Caco-2 (cell line): ENCODE data around the gene PPP2R5A. TPM values are rescaled to one million over a fixed set of nuclear protein-coding genes. Genes with fewer than 3 reads are reported as not detected.

ENCODE experiments used
- BruUV-seq: library from RNA; stranded (reverse); fragments of 400-500 nt; replicated peaks from 2 replicates; lab custom pipeline; 2021; lab: Mats Ljungman, UMichigan
- CTCF ChIA-PET: fragments of 300-600 bp; sonication (Branson Sonifier 250); formaldehyde crosslinking; loops from one replicate; lab custom pipeline; 2022; ENCODE audit warnings: antibody characterized with exemption; lab: Charles Lee
- POLR2A ChIA-PET: fragments of 300-600 bp; sonication (Branson Sonifier 250); formaldehyde crosslinking; loops from one replicate; lab custom pipeline; 2022; ENCODE audit warnings: antibody characterized with exemption; lab: Charles Lee
- DNase-seq, 2 experiments: peaks; one replicate each; pipeline versions ENCODE4 v3.0.0 to v3.0.0-alpha.2; 2020 to 2022
- H3K27me3 ChIP-seq: replicated peaks from 2 replicates; pipeline ENCODE4 v1.6.0; 2011; ENCODE audit warnings: low read length; ENCODE audit not compliant: control insufficient read depth, insufficient read depth
- H3K36me3 ChIP-seq: 2 replicates; pipeline ENCODE4 v1.5.1; 2011; ENCODE audit warnings: low read length; ENCODE audit not compliant: control insufficient read depth, insufficient read depth
- H3K4me1 ChIP-seq: fragments of 250-450 bp; sonication (Bioruptor Pico); 2 replicates; pipeline ENCODE4 v1.5.1; 2020; ENCODE audit warnings: mild to moderate bottlenecking
- H3K4me3 ChIP-seq: 2 replicates; pipeline ENCODE4 v1.5.1; 2011; ENCODE audit warnings: low read depth, mild to moderate bottlenecking, control low read depth, low read length
- H3K9me3 ChIP-seq: fragments of 250-450 bp; sonication (Bioruptor Pico); 2 replicates; pipeline ENCODE4 v1.5.1; 2020; ENCODE audit warnings: mild to moderate bottlenecking, moderate library complexity
- H3K27ac Mint-ChIP-seq: one replicate; pipeline ENCODE4 v1.8.0; 2022; ENCODE audit warnings: mixed read lengths; ENCODE audit not compliant: unreplicated experiment
- H3K27me3 Mint-ChIP-seq: one replicate; pipeline ENCODE4 v1.8.0; 2022; ENCODE audit warnings: mixed read lengths; ENCODE audit not compliant: insufficient read depth, unreplicated experiment
- H3K36me3 Mint-ChIP-seq: one replicate; pipeline ENCODE4 v1.8.0; 2022; ENCODE audit warnings: mild to moderate bottlenecking, mixed read lengths; ENCODE audit not compliant: insufficient read depth, unreplicated experiment
- H3K4me1 Mint-ChIP-seq: one replicate; pipeline ENCODE4 v1.8.0; 2022; ENCODE audit warnings: low read depth, mixed read lengths; ENCODE audit not compliant: unreplicated experiment
- H3K4me3 Mint-ChIP-seq: one replicate; pipeline ENCODE4 v1.8.0; 2022; ENCODE audit warnings: mild to moderate bottlenecking, moderate library complexity, mixed read lengths; ENCODE audit not compliant: unreplicated experiment
- H3K9me3 Mint-ChIP-seq: one replicate; pipeline ENCODE4 v1.8.0; 2022; ENCODE audit warnings: mixed read lengths; ENCODE audit not compliant: unreplicated experiment
- CTCF ChIP-seq, 2 experiments: fragments of 200-600 bp in 1 of 2; IDR thresholded peaks; 1 replicate in 1 of 2; 2 replicates in 1 of 2; pipeline versions ENCODE4 v1.5.1 to v1.8.0; 2011 to 2022; ENCODE audit warnings: antibody characterized with exemption in 1 of 2, control low read depth in 1 of 2, inconsistent platforms in 1 of 2, low read depth in 1 of 2, low read length in 1 of 2, mild to moderate bottlenecking in 1 of 2, moderate library complexity in 1 of 2; ENCODE audit not compliant: insufficient read depth in 1 of 2, severe bottlenecking in 1 of 2, unreplicated experiment in 1 of 2
- intact Hi-C: fragments of 100-400 bp; cut with micrococcal nuclease; formaldehyde crosslinking; loops from one replicate; pipeline ENCODE4 v1.10.0; 2022; ENCODE audit not compliant: unreplicated experiment
- total RNA-seq: library from RNA; stranded (reverse); gene quantifications from 2 replicates; pipeline ENCODE4 v1.2.3, GENCODE V29; 2022

Gene PPP2R5A
- total RNA-seq, 1 experiment from 2014 or later: 49.4 TPM

- H3K4me1 ChIP-seq: peaks cover 22% of the 10 kb centered on the region
- Mint-ChIP-seq H3K27ac (no peak overlapping the region), H3K4me1 (peaks cover 17% of the 10 kb centered on the region), H3K9me3 (no peaks in the 10 kb centered on the region), H3K4me3 (no peak overlapping the region), H3K36me3 (peaks cover 20% of the 10 kb centered on the region), H3K27me3 (no peaks in the 10 kb centered on the region)
- BruUV-seq: no TSS peak
- DNase-seq: no peak
- no peak for TF ChIP-seq CTCF (IDR thresholded peaks at IDR 0.05; ENCODE audit: insufficient read depth in 1 of 2, low read depth in 1 of 2, low read length in 1 of 2, severe bottlenecking in 1 of 2, unreplicated experiment in 1 of 2)
- ChIA-PET POLR2A (no interaction called here), CTCF (interaction anchor here (0.6 kb wide), 1 partner anchor 142 kb away, joined by 3 read pairs; no protein-coding TSS in a partner anchor)
- intact Hi-C loops: no loop called here
- H3K9me3 ChIP-seq: no peaks in the 10 kb centered on the region
- H3K27me3 ChIP-seq: no peaks in the 10 kb centered on the region
- H3K4me3 ChIP-seq: no peak overlapping the region
- H3K36me3 ChIP-seq: no peaks in the 10 kb centered on the region
Observed at GRCh38 chr1:212313616-212314015, 28.4 kb downstream of the PPP2R5A start.

GRCh38 chr1:212315184-212315583, 30.0 kb downstream of the PPP2R5A start:
- H3K36me3 Mint-ChIP-seq: peaks cover 12% of the 10 kb centered on the region
- H3K27ac Mint-ChIP-seq: no peak overlapping the region
- no peaks in the 10 kb centered on the region for H3K27me3 Mint-ChIP-seq
- no peaks in the 10 kb centered on the region for H3K27me3 ChIP-seq
- no peak for TF ChIP-seq CTCF (IDR thresholded peaks at IDR 0.05; ENCODE audit: insufficient read depth in 1 of 2, low read depth in 1 of 2, low read length in 1 of 2, severe bottlenecking in 1 of 2, unreplicated experiment in 1 of 2)
- no peak overlapping the region for H3K4me3 Mint-ChIP-seq
- BruUV-seq: no TSS peak
- H3K4me1 ChIP-seq: peaks cover 22% of the 10 kb centered on the region
- no peaks in the 10 kb centered on the region for H3K9me3 ChIP-seq
- DNase-seq: no peak
- ChIA-PET CTCF (no interaction called here), POLR2A (no interaction called here)
- no peak overlapping the region for H3K4me3 ChIP-seq
- H3K9me3 Mint-ChIP-seq: no peaks in the 10 kb centered on the region
- H3K4me1 Mint-ChIP-seq: peaks cover 13% of the 10 kb centered on the region
- no peaks in the 10 kb centered on the region for H3K36me3 ChIP-seq
- intact Hi-C loops: no loop called here

- BruUV-seq: no TSS peak
- H3K4me1 ChIP-seq: peaks cover 22% of the 10 kb centered on the region
- no peaks in the 10 kb centered on the region for H3K27me3 ChIP-seq
- ChIA-PET CTCF (interaction anchor here (1.0 to 1.3 kb wide), 2 partner anchors 140 to 245 kb away, joined by 4 read pairs; no protein-coding TSS in a partner anchor), POLR2A (no interaction called here)
- no peaks in the 10 kb centered on the region for H3K9me3 Mint-ChIP-seq
- peaks cover 12% of the 10 kb centered on the region for H3K4me1 Mint-ChIP-seq
- no peaks in the 10 kb centered on the region for H3K9me3 ChIP-seq
- no peak overlapping the region for H3K27ac Mint-ChIP-seq
- no peaks in the 10 kb centered on the region for H3K36me3 ChIP-seq
- TF ChIP-seq CTCF (IDR thresholded peaks at IDR 0.05; ENCODE audit: insufficient read depth in 1 of 2, low read depth in 1 of 2, low read length in 1 of 2, severe bottlenecking in 1 of 2, unreplicated experiment in 1 of 2): peak in 1 of 2 experiments; percentile 15
- peaks cover 12% of the 10 kb centered on the region for H3K36me3 Mint-ChIP-seq
- H3K27me3 Mint-ChIP-seq: no peaks in the 10 kb centered on the region
- no peak overlapping the region for H3K4me3 Mint-ChIP-seq
- intact Hi-C loops: loop anchor here (2.0 kb wide), 2 partner anchors 245 to 253 kb away; no protein-coding TSS in a partner anchor
- no peak overlapping the region for H3K4me3 ChIP-seq
- peak in 1 of 2 experiments; percentile 21 for DNase-seq
Observed at GRCh38 chr1:212315907-212316306, 30.7 kb downstream of the PPP2R5A start.
